Nephron (organoid): ENCODE measurements around the gene UTP11.
A peak's percentile ranks its signal among the peaks of the same experiment; 100 is the strongest.

Experiments used
- H3K27ac Mint-ChIP-seq, 3 experiments: 2 replicates each; pipeline ENCODE4 v1.8.0; 2020; ENCODE audit warnings: mixed read lengths in 3 of 3, mild to moderate bottlenecking in 2 of 3, moderate library complexity in 1 of 3
- H3K27me3 Mint-ChIP-seq: 2 replicates; pipeline ENCODE4 v1.8.0; 2021; ENCODE audit warnings: low read depth, mild to moderate bottlenecking, moderate library complexity, mixed read lengths
- H3K36me3 Mint-ChIP-seq: 2 replicates; pipeline ENCODE4 v1.8.0; 2020; ENCODE audit warnings: low read depth, mixed read lengths
- H3K4me1 Mint-ChIP-seq: 2 replicates; pipeline ENCODE4 v1.8.0; 2020; ENCODE audit warnings: mixed read lengths
- H3K4me3 Mint-ChIP-seq, 3 experiments: 2 replicates each; pipeline ENCODE4 v1.8.0; 2020; ENCODE audit warnings: mild to moderate bottlenecking in 3 of 3, mixed read lengths in 3 of 3, moderate library complexity in 2 of 3
- H3K9me3 Mint-ChIP-seq: 2 replicates; pipeline ENCODE4 v1.8.0; 2020; ENCODE audit warnings: mixed read lengths
- CTCF ChIP-seq, 3 experiments: fragments of 200-600 bp; sonication (generic); IDR thresholded peaks; one replicate each; pipeline ENCODE4 v1.5.0; 2021; ENCODE audit warnings: antibody characterized with exemption in 3 of 3; ENCODE audit not compliant: unreplicated experiment in 3 of 3

UTP11 gene

GRCh38 chr1:38014724-38015424 lies 2.3 kb downstream of the UTP11 start:
- Mint-ChIP-seq H3K27ac (peak overlapping the region in 2 of 3 experiments; percentile 63 to 99), H3K36me3 (peaks cover 29% of the 10 kb centered on the region), H3K27me3 (no peaks in the 10 kb centered on the region), H3K4me3 (peak overlapping the region; percentile 65 to 96 (median 94)), H3K9me3 (no peaks in the 10 kb centered on the region), H3K4me1 (peaks cover 52% of the 10 kb centered on the region)
- no peak for TF ChIP-seq CTCF (IDR thresholded peaks at IDR 0.05; ENCODE audit: unreplicated experiment in 3 of 3)

- H3K9me3 Mint-ChIP-seq = no peaks in the 10 kb centered on the region
- no peak for TF ChIP-seq CTCF (IDR thresholded peaks at IDR 0.05; ENCODE audit: unreplicated experiment in 3 of 3)
- H3K36me3 Mint-ChIP-seq = peaks cover 35% of the 10 kb centered on the region
- peak overlapping the region; percentile 82 to 99 (median 99) for H3K27ac Mint-ChIP-seq
- H3K4me1 Mint-ChIP-seq = peaks cover 52% of the 10 kb centered on the region
- no peaks in the 10 kb centered on the region for H3K27me3 Mint-ChIP-seq
- H3K4me3 Mint-ChIP-seq = peak overlapping the region in 2 of 3 experiments; percentile 78 to 79
These were observed 3.6 kb downstream of the UTP11 start for GRCh38 chr1:38015978-38016725.

- H3K4me3 Mint-ChIP-seq = no peak overlapping the region
- H3K27me3 Mint-ChIP-seq = no peaks in the 10 kb centered on the region
- no peaks in the 10 kb centered on the region for H3K9me3 Mint-ChIP-seq
- H3K4me1 Mint-ChIP-seq = peaks cover 31% of the 10 kb centered on the region
- peak overlapping the region in 2 of 3 experiments; percentile 59 to 68 for H3K27ac Mint-ChIP-seq
- peak; percentile 62 to 66 (median 65) for TF ChIP-seq CTCF (IDR thresholded peaks at IDR 0.05; ENCODE audit: unreplicated experiment in 3 of 3)
- peaks cover 50% of the 10 kb centered on the region for H3K36me3 Mint-ChIP-seq
These were observed 6.4 kb downstream of the UTP11 start for GRCh38 chr1:38018864-38019343.

GRCh38 chr1:38020396-38020795 lies 7.9 kb downstream of the UTP11 start:
- no peaks in the 10 kb centered on the region for H3K9me3 Mint-ChIP-seq
- peaks cover 24% of the 10 kb centered on the region for H3K4me1 Mint-ChIP-seq
- H3K4me3 Mint-ChIP-seq = no peak overlapping the region
- no peak for TF ChIP-seq CTCF (IDR thresholded peaks at IDR 0.05; ENCODE audit: unreplicated experiment in 3 of 3)
- peaks cover 59% of the 10 kb centered on the region for H3K36me3 Mint-ChIP-seq
- H3K27ac Mint-ChIP-seq = no peak overlapping the region
- no peaks in the 10 kb centered on the region for H3K27me3 Mint-ChIP-seq

- no peaks in the 10 kb centered on the region for H3K9me3 Mint-ChIP-seq
- no peak overlapping the region for H3K27ac Mint-ChIP-seq
- peaks cover 61% of the 10 kb centered on the region for H3K36me3 Mint-ChIP-seq
- no peak for TF ChIP-seq CTCF (IDR thresholded peaks at IDR 0.05; ENCODE audit: unreplicated experiment in 3 of 3)
- no peaks in the 10 kb centered on the region for H3K27me3 Mint-ChIP-seq
- no peak overlapping the region for H3K4me3 Mint-ChIP-seq
- peaks cover 14% of the 10 kb centered on the region for H3K4me1 Mint-ChIP-seq
These were observed 9.4 kb downstream of the UTP11 start for GRCh38 chr1:38021969-38022368.
